GM21390 (cell line): Measurements from ENCODE around the gene BOC.

ENCODE experiments used
- ATAC-seq: cut with Tn5 transposase; IDR thresholded peaks from one replicate; pipeline ENCODE4 v1.9.1; 2021; ENCODE audit not compliant: unreplicated experiment

BOC gene

DNA sequence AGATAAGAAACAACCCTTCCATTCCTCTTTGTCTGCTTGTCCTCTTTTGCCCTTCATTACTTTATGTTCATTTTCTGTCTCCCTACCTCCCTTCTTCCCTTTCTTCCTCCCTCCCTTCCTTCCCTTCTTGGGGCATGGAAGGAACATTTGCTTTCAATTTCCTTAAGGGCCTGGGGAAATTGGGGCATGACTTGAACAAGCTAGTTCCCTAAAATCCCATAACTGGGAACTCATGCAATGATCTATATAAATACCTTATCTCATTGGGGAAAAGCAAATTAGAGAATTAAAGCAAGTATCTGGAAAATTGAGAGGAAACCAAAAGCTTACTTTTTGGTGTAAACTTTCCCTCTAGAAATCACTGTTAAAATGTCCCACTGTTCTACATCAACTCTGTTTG, 35.7 kb downstream of the BOC start:
- no peak for ATAC-seq

DNA sequence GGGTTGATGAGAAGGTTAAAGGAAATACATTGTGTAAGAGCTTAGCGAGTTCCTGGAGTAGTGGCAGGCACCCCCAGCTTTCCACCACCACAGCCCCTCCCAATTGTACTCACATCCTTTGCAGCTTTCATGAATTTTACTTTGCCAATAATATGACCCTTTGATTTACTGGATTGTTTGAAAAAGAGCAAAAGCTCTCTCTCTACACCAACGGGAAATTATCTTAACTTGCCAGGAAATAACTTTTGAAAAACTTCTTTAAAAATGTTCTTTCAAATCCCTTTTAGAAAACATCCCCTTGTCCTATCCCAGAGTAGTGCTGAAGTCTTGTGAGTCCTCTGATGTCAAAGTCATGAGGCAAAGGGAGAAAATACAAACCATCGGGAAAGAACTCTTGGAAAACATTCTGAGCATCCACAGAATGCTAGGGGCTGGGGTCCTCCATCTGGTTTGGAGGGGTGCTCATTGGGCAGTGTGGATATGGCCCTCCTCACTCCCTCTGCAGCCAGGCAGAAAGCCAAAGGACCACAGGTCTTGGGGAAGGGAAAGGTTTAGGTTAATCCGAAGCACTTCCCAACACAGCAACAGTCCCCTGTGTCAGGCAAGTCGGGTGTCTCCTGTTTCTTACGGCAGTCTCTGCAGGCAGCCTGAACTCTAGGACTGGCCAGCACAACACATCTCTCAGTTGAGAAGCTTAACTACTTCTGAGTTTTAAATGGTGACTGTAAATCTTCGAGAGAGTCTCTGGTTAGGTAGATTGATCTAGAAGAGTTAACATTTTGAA, 36.5 kb downstream of the BOC start:
- ATAC-seq, result no peak

DNA sequence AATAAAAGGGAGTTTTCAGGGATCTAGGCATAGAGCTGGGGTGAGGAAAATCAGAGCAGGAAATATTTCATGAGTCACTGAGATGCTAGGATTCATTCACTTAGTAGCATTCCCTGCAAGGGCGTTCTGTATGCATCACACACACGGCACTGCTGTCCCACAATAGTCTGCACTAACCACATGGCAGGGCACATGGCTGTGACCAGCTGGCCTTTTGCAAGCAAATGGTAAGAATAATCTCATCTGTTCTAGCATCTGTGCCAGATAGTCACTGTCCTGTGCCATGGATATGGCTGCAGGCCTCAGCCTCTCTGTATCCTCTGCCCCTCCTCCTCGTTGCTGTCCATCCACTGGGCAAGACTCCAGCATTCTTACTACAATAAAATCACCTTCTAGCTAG, 37.8 kb downstream of the BOC start:
- no peak for ATAC-seq

DNA sequence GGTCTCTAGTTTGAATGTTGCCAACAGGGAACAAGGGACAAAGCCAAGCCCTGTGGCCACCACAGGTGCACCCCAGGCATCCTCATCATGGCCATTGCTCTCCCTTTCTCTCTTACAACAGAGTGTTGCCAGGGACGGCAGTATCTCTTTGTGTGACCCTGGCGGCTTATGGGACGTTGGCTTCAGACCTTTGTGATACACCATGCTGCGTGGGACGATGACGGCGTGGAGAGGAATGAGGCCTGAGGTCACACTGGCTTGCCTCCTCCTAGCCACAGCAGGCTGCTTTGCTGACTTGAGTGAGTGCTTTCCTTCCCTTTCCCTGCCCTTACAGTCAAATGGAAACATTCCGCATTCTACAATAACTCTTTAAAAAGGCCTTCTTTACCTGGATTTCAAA, 38.2 kb downstream of the BOC start:
- ATAC-seq, result no peak

DNA sequence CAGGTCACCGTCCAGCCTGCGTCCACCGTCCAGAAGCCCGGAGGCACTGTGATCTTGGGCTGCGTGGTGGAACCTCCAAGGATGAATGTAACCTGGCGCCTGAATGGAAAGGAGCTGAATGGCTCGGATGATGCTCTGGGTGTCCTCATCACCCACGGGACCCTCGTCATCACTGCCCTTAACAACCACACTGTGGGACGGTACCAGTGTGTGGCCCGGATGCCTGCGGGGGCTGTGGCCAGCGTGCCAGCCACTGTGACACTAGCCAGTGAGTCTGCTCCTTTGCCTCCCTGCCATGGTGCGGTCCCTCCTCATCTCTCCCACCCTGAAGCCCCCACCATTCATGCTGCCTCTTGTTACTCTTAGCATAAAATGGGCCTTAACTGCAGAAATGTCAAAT, 39.2 kb downstream of the BOC start:
- no peak for ATAC-seq

DNA sequence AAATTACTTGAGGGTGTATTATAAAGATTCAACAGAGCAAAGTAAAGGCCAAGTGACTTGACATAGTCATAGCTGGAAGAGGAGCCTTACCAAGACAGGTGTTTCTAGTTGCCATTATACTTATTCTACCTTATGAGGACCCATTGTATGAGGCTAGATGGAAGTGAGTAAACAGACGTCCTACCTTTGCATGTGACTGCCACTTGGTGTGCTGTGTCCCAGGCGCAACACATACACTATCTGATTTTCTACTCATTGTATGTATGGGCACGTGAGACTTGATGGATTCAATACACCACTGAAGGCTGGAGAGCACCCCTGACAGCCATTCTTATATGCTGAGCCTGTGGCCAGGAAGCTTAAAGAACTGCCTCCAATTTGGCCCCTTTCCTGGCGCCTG, 40.5 kb downstream of the BOC start:
- ATAC-seq, result no peak

DNA sequence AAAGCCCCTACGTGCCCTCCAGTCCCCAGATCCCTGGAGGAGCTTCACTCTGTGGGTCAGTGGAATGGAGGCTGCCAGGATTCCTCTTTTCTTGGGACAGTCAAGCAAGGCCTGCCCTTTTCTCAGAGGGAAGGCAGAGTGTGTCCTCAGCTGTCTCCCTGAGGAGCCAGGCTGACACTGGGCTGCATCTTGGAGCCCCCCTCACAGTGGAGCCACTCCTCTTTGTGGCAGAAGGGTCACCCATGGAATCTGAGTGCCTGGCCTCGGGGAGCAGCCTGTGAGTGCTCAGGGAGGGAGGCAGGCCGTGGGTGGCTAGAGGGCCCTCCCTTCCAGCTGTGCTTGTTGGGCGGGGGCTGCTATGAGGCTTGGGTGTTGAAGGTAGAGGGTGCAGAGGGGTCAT, 41.2 kb downstream of the BOC start:
- ATAC-seq, result no peak

DNA sequence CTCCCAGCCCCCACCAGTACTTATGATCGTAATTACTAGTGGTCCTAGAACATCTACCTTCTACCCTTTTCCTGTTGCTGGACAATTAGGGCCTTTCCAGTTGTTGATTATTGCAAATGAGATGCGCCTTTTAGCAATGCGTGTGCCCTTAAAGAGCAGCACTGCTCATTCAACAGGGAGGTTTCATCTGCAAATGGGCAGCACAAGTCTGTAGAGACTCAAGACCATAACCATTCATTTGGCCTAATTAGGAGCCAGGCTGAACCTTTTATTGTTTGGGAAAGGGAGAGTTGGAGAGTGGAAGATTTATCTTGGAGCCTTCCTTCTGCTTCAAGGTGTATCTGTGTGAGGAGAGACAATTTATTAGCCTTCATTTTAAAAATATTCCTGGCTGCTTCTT, 42.3 kb downstream of the BOC start:
- no peak for ATAC-seq

DNA sequence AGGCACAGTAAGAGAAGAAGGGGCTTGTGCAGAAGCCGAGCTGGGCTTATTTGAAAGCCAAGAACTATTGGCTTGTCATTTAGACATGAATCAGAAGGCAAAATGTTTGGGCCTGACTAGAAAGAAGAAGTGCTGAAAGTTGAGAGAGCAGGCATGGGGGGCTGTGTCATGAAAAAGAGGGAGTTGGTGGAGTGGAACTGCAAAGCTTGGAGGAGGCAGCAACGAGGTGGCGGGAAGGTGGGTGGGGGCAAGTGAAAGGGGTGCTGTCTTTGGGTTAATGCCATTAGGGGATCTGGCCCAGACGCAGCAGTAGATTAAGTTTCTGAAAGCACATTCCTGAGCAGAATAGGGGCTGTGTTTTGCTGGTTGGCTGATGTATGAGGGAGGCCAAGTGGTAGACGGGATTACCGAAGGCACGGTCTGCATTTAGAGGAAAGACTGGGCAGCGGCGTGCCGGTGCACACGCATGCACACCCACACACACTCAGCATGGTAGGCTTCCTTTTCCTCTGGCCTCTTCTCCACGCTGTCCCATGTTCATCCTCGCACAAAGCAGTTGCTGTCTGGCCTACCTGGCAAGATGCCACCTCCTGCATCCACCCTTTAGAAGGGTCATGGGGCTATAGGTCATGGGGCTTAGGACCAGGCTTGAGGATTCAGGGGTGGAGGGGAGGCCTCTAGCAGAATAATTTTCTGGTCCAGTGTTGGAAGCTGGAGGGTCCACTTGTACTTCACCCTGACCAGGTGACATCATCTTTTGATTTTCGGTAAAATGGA, 43.0 kb downstream of the BOC start:
- no peak for ATAC-seq

DNA sequence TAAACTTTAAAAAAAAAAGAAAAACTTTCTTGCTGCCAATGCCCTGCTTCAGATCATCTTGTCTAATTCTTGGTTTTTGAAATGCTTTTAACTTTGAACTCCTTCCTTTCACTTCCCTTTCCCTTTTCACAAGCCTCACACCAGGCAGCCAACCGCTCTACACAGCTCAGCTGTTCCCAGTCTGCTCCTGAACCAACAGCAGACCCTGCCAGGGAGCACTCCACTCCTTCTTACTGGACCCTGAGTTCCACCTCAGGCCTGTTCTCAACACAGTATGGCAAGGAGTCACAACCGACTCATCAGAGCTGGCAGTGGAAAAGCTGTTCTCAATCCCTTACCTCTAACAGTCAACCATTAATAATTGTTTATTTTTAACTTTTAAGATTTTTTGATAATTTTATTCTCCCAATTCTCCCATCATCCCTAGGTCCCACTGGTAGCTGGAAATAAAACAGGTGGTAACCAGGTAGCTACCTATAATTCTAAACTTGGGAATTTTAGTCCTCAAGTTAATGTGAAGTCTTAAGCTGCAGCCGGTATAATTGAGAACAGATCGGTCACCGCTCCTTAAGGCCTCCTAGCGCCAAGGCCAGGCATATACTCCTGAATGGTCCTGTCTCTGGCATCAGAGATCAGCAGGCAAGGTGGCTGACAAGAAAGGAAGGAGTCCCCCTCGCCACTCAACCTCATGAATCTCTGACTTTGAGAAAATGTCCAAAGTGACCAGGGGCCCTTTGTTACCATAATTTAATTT, 43.9 kb downstream of the BOC start:
- ATAC-seq, result no peak

DNA sequence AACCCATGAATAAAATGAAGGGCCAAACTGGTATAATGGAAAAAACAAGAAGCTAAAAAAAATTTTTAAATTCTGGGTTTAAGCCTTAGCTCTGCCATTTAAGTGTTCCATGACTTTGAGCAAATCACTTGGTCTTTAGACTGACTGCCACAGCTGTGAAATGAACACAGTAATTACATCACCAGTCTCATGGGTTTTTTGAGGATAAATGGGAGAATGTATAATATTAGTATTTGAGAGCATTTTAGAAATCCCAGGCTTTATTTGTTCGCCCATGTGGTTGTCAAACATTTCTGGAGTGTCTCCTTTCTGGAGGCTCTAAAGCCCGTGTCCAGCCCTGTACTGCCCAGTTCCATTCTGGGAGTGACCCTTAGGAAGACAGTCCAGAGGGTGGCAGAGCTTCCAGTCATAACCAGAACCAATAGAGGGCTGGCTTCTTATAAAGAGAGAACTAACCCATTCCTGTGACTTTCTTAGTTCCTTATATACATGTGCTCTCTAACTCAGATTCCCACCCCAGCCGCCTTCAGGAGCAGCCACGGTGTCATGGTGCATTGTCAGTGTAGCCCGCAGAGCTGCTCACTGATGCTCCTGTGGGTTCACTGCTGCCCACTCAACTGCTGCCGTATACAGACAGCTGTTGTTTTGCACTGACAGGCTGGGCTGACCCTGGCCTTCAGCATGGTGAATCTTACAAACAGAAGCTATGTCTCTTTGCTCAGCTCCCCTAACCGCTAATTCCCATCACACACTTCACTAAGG, 44.7 kb downstream of the BOC start:
- no peak for ATAC-seq

DNA sequence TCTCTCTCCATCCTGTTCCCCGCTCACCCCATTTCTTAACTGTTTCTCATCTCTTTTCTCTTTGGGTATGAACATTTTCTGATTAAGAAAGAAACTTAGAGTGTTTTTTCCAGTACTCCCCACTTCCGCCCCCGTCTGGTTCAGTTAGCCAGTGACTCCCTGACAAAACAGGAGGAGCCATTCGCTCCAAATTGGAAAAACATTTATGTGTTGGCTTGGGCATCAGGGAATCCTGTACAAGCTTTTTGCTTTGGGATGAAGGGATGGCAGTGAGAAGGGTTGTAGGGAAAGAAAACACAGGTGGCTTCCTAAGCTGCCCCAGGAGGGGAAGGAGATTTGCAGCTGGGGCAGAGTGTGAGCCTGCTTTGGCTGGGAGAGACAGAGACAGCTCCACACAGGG, 47.0 kb downstream of the BOC start:
- no peak for ATAC-seq

DNA sequence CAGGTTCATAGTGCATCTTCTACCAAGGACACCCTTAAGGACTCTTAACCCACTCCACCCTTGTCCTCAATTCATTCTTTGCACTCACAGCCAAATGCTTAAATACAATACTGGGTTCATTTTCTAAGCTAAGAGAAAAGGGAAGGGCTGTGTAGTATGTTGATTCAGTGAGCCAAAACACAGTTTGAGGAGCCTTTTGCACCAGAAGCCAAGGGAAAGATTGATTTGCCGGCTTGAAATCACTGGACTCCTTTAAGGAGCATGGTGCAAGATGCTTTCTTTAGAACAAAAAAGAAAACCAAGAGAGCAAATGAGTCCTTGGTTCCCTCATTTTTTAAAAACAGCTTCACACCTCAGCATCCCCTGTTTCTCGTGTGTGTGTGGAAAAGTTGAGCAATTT, 47.8 kb downstream of the BOC start:
- ATAC-seq, result no peak

DNA sequence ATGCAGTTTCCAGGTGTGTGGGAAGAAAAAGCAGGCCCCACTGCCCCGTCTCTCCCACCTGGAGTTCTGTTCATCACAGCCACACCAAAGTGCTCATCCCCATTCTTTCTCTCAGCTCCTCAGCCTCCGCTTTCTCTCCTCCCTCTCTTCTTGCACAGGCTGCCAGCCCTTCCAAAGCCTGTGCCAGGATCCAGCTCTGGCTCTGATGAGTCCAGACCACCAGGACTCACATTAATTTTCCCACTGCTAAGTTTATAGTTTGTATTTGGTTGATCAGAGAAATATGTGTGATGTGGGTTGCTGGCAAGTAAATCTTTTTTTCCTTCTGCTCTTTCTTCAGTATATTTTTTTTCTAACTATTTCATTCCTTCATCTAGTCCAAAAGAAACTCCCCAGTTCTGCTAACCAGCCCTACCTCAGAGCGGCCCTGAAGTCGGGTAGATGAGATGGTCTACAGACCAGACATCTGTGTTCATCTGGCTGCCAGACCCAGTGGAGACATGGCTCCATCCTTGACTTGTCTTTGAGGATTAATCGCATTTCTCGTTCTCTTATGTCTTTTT, 49.8 kb downstream of the BOC start:
- no peak for ATAC-seq

DNA sequence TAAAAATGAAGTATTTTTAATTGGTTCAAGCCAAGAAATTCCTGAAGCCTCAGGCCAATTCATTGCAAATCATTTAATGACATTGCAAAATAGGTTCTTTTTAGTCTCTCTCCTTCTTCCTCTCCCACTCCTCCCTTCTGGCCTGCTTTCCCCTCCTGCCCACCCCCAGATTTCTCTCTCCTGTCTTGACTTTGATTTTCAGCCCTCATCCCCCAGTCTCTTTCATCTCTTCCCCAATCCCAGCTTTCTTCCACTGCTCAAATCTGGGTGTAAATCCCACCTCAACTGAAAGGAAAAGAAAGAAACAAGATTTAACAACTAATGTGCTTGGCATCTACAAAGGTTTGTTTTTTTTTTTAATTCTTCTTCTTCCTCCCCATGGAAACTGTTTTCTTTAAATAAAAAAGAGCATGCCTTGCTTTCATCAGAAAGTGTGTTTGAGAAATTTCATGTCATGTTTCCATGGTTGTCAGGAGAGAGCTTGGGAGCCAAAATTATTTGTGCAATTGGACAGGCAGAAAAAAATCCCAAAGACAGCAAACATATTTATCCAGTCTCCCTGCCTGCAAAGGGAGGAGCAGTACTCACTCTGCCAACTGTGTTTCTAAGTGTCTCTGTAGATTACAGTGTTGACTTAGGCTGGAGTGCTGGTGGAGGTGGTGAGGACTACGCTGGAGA, 50.4 kb downstream of the BOC start:
- ATAC-seq, result no peak

DNA sequence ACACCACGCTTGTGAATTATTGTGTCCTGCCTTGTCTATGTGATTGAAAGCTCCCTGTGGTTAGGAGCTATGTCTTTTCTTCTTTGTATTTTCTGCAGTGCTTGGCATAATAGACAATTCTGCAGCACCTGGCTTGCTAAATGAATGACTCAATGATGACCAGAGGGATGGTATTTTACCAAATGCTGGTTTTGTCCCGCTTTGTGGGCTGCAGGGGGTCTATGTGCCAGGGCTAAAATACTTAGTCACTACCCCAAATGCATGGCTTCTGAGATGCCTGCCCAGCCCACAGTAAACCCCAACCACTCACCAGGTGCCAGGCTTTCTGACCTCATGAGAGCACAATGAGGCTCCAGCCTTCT, 50.9 kb downstream of the BOC start:
- ATAC-seq, result no peak

DNA sequence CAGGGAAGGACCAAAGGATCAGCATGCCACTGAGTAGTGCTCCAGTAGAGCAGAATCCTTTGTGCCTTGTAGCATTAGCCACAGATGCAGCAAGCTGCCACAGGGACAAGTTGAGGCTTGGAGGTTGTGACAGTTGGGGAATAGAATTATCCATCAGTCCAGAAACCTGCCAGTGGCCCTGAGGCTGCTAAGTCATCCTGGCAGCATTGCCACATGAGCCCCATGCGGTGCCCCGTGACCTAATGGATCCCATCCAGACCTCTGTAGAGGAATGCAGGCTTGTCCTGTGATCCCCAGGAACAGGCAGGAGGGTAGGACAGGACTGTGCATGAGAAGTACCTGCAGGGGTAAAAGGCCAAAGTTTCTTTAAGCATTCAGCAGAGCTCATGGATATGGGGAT, 51.7 kb downstream of the BOC start:
- ATAC-seq, result no peak

DNA sequence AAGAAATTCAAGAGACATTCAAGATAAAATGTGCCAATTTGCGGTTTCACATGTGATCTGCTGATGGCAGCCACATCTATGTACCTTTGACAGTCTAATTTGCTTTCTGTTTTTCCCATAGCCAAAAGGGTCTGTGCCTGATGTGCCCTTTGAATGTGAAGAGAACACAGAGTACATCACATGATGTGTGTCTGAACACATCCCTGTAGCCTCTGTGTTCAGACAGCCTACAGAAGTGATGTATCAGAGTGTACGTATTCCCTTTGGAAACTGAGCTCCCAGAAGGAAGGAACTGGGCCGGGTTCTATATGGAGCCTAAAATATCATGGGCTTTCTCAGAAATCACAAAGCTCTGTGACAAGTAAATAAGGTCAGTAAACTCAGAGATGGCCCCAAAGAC, 52.4 kb downstream of the BOC start:
- ATAC-seq, result no peak

DNA sequence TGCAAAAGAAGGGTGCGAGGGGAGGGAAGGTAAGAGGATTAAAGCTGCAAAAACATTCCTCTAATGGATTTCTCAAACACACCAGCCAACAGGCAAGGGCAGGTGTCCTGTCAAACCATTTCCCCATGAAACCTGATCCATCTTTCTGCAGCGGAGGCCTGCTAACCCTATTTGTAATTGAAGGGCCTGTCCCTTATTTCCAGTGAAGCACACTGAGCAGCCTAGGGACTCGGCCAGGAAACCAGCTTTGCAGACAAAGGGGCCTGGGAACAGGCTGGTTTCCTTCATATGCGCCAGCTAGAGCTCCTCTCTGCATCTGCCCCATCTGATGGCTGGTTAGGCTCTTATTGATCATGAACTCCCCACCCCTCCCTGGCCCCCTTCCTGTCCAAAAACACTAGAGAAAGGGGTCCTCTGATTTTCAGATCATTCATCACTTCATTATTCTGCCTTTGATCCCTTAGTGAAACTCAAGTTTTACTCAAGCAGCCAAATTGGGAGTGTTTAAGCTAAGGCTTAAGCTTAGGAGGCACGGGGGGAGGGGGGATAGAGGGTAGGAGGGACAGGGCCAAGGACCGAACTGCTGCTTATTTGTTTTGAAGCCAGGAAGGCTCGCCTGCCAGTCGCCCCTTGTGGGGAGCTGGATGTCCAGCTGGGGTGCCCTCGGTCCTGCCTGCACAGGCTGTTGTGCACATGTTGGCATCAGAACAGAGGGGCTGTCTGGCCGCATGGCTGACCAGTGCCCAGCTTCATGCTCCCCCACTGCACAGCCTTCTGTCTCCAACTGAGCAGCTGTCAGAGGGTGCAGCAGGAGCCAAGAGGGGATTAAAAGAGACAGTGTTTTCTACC, 53.1 kb downstream of the BOC start:
- ATAC-seq, result no peak

DNA sequence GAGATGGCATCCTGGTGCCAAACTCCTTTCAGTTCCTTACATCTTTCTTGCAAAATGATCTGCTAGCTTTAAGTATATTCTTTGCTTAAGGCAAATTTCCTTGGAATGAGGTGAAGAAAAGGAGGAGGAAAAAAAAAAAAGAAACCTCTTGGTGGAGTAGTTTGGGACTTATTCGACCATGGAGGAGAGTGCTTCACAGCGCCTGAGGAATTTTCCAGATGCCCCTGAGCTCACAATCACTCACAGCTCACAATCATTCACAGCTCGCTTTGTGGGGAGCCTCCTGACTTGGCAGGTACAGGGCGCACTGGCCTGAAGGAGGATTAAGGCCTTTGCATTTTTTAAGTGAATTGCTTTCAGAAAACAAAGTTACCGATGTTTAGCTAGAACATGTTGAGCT, 53.9 kb downstream of the BOC start:
- no peak for ATAC-seq
